HG03135 (cell line): ENCODE results near the gene RFXAP.
A peak's percentile ranks its signal among the peaks of the same experiment; 100 is the strongest.
"Not testable (repeated sequence)": the region's sequence is repeated elsewhere in the genome, so short reads cannot be mapped to it uniquely, and the experiment has no call there.

ENCODE experiments used
- ATAC-seq: cut with Tn5 transposase; IDR thresholded peaks from one replicate; pipeline ENCODE4 v1.9.1; 2021; ENCODE audit warnings: mild to moderate bottlenecking, moderate library complexity; ENCODE audit not compliant: unreplicated experiment

RFXAP gene

DNA sequence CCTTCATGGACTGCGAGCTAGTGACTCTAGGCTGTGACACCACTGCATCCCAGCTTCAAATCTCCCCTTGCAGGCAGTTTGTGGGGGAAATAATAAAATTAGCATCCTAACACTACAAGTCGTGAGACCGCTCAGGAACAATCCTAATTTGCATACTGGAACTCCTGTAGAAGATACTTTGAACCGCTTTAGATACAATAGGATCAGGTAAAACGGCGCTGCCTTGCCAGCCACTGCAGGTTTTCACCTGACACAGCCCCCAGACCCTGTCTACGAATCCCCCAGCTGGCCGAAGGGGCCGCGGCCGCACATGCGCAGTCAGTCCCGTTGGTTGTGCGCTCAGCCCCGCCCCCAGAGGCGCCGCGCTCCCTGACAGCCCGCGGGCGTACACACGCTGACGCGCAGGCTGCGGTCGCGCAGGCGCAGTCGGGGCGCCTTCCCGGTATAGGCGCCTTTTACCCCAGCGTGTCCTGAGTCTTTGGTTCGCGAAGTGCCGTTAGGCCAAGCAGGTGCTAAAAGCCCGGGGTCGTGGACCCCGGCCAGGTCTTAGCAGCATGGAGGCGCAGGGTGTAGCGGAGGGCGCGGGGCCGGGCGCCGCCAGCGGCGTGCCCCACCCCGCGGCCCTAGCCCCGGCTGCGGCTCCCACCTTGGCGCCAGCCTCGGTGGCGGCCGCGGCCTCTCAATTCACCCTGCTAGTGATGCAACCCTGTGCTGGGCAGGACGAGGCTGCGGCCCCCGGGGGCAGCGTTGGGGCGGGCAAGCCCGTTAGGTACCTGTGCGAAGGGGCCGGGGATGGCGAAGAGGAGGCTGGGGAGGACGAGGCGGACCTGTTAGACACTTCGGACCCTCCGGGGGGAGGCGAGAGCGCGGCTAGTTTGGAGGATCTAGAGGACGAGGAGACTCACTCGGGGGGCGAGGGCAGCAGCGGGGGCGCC, at the start of gene RFXAP:
Gene RFXAP (plus strand): TSS at position 419 of the 935 bp plus-strand sequence. CDS start 136 bp downstream, at position 555.
- ATAC-seq = peak; percentile 89

DNA sequence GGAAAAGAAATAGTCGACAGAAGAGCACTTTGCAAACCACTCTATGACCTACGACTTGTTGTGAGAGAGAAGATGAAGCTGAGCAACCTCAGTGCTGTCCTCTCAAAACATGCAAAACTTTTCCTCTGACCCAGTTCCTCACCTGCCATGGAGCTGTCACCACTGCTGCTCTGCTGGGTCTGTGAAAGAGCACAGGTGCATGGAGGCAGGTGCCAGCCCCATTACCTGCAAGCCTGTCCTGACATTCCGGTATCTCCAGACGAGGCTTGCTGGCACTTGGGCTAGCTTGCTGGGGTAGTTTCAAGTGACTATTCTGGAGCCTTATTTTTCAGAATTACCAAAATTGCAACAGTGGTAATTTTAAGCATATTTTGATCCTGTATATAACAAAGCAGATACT, 49.5 kb upstream of the RFXAP start:
- ATAC-seq = no peak

DNA sequence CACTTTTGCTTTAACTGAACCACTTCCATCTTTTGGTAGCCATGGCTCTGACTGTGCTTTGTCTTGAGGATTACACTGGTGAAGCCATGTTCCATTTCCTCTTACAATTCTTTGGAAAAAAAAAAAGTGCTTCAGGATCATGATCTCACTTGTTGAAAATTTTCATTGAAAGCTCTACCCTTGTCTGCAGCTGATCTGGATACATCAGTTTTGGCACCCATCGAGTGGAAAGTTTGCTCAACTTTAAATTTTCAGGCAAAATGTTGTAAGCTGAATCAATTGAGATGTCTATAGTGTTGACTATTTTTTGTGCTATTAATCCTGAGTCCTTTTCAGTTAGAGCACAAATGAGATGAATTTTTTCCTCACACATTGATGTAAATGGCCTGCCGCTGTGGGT, 48.3 kb upstream of the RFXAP start:
- no peak for ATAC-seq

DNA sequence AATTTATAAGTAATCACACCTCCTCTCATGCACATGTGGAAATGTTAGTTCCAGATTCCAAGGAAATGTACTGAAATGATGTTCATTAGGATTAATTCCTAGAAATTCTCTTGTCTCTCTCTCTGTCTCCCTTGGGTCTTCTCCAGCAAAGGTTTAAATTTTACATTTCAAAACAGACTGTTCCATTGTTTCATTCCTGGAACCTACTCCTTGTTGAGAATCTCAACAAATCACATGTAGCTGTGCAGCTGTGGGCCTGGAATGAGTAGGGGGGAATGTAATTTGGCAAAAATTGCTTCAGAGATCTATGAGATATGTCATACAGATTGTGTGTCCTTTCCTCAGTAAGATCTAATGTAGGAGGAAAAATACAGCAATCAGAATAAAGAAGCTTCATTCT, 46.2 kb upstream of the RFXAP start:
- no peak for ATAC-seq

GRCh38 chr13:36774931-36775330, 44.1 kb upstream of the RFXAP start:
- no peak for ATAC-seq

DNA sequence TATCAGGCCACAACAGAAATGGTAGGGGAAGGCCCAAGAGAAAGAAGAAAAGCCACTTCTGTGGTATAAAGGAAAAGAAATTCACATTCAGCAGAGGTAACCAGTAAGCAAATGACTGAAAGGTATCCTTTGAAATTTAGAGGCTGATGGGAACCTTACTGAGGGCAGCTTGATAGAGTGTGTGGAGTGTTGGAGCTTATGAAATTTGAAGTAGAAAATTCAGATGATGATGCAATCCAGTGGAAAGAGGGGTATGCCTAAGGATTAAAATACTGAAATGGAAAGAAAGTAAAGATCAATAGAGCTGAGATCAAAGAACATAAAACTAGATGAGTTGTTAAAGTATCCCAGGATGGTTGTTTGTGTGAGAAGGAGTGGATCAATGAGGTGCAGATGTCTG, 42.8 kb upstream of the RFXAP start:
- ATAC-seq = no peak

- no peak for ATAC-seq
These were observed 40.8 kb upstream of the RFXAP start for GRCh38 chr13:36778083-36778671.

DNA sequence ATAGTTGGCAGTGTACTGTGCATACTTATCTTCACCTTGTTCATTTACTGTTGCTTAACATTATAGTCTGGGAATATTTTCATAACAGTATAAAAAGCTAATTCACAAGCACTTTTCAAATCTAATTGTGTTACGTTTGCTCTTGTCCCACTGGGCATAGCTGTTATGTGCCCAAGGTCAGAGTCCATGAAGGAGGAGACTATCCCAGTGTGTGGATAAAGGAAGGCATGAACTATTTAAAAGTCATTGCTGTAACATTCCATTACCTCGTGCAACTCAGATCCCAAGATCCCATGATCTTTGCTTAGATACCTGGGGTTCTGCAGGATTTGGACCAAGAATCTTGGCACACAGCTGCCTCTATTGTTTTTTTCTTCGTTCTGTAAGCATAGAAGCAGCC, 35.1 kb upstream of the RFXAP start:
- no peak for ATAC-seq

GRCh38 chr13:36786175-36786574, 32.8 kb upstream of the RFXAP start:
- ATAC-seq = not testable (repeated sequence)

DNA sequence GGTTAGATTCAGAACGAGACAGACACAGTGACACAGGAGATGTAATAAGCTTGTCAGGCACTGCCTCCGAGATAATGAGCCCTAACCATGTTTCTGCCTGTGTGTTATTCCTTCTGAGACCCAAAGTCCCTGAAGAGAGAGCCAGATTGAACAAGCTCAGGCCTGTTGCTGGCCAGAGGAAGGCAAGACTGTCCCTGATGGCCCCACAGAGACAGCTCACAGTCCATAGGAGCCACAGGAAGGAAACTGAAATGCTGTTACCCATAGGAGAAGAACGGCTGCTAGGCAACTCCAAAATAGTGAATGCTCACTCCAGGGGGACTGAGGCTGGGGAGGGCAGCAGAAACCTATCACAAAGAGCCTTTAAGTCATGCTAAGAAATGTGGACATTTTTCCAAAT, 31.8 kb upstream of the RFXAP start:
- ATAC-seq = no peak

- ATAC-seq = no peak
These were observed 30.7 kb upstream of the RFXAP start for GRCh38 chr13:36788276-36788675.

GRCh38 chr13:36789061-36789460, 30.0 kb upstream of the RFXAP start:
- no peak for ATAC-seq

GRCh38 chr13:36789730-36790129, 29.3 kb upstream of the RFXAP start:
- no peak for ATAC-seq

DNA sequence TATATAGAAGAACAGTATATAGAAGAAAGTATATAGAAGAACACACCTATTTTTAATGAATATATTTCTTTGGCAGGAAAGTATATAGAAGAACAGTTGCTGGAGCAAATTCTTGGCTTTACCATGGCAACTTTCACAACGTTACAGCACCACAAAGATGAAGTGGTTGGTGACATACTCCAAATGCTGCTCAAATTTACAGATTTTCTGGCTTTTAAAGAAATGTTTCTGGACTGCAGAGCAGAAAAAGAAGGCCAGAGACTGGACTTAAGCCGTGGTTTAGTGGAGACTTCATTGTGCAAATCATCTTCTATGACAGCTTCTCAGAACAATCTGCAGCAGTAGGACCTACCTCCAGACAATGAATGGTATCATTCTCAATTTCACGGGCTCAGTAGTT, 24.3 kb upstream of the RFXAP start:
- ATAC-seq = no peak

DNA sequence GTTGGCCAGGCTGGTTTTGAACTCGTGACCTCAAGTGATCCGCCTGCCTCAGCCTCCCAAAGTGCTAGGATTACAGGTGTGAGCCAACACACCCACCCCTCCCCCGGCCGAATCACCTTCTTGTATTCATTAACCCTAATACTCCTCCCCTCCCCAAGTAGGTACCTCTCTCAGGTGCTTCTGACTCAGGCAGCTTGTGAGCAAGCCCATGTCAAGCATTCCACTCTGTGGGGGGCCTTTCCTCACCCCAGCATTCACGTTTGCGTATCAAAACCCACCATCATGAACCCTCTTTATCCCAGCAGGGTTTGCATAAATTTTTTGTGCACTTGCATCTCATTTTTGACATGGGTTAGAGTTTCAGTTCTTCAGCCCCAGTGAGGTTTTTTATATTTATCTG, 23.6 kb upstream of the RFXAP start:
- no peak for ATAC-seq

GRCh38 chr13:36796052-36796451, 23.0 kb upstream of the RFXAP start:
- no peak for ATAC-seq

DNA sequence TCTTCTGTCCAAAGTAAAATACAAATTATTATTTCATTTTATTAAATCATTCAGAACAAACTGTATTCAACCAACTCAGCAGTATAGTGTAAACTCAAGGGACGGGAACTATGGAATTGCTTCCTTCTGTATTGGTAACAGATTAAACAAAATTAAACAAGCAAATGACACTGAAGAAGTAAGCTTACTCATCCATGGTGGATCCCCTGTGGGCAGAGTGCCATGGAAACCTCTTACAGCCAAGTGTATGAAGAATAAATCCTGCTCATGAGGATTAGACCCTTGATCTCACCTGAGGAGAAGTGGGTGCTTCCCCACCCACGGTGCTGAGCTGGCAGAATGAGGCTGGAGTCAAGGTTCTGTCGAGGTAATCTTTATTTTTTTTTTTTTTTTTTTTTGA, 18.0 kb upstream of the RFXAP start:
- no peak for ATAC-seq

- ATAC-seq = no peak
These were observed 14.4 kb upstream of the RFXAP start for GRCh38 chr13:36804588-36804987.

- no peak for ATAC-seq
These were observed 12.9 kb upstream of the RFXAP start for GRCh38 chr13:36806102-36806501.

DNA sequence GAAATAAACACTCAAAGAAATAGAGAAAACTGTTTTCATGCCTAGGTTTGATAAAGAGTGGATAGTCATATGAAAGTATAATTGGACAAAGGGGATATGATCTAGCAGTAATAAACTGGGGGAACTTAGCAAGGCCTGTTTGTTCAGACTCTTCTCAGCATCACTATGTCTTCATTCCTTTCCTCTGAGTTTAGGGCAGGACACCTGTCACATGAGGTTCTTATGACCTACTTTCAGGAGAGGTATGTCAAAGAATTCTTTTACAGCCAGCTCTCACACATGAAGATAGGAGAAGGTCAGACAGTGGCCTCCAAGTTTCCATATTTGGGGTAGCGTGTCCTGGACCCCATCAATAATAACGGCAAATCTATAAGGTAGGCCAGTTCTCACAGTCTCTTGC, 11.4 kb upstream of the RFXAP start:
- no peak for ATAC-seq

DNA sequence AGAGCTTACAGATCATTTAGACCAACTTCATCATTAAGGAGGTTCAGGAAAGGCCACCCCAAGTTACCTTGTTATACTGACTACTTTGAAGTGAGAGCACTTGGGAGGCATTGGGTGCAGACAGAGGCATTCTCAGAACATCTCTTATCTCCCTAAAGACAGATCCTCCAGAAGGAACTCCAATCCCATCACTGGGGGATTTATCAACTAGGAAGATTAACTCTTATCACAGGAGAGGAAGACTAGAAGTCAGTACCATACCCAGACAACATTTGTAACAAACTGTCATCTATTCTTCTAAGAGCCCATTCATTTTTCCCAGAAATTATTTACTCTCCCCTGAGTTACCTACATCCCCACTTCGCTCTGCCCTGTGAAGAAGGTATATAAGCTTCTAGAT, 5.8 kb upstream of the RFXAP start:
- no peak for ATAC-seq

DNA sequence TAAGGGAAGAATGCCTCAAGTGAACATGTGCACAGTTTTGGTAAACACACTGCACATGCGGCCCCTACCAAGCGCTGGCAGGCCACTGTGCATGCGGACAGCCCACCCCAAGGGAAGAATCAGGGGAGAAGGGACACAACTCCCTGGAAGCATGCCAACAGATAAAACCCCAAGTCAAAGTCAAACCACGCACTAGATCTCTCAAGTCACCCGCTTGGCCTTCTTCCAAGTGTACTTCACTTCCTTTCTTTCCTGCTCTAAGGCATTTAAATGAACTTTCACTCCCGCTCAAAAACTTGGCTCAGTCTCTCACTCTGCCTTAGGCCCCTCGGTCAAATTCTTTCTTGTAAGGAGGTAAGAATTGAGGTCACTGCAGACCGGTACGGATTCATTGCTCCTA, 4.6 kb upstream of the RFXAP start:
- ATAC-seq = no peak
